Hypothalamus (tissue), 51 donors: Measurements from ENCODE around the gene CSTB.

Source experiments
- DNase-seq, 51 donors: peaks; one replicate each; lab custom pipeline; 2025; lab: John Stamatoyannopoulos, UW

CSTB gene

GRCh38 chr21:43733529-43734071 lies 42.5 kb downstream of the CSTB start:
- peak in 8 of 51 donors; percentile 16 to 70 (median 36) for DNase-seq

GRCh38 chr21:43733060-43733459 lies 43.0 kb downstream of the CSTB start:
- no peak for DNase-seq

- DNase-seq: peak in 22 of 51 donors; percentile 24 to 66 (median 40)
Measured at GRCh38 chr21:43731891-43732711, 44.0 kb downstream of the CSTB start.

GRCh38 chr21:43731476-43731875 lies 44.6 kb downstream of the CSTB start:
- DNase-seq: peak in 1 of 51 donors; percentile 59

- DNase-seq: peak; percentile 38 to 95 (median 85)
Measured at GRCh38 chr21:43728467-43729390, 47.4 kb downstream of the CSTB start.

GRCh38 chr21:43728154-43728466 lies 48.0 kb downstream of the CSTB start:
- DNase-seq: peak in 4 of 51 donors; percentile 48 to 61 (median 52)

GRCh38 chr21:43727519-43728153 lies 48.5 kb downstream of the CSTB start:
- DNase-seq: peak in 14 of 51 donors; percentile 25 to 62 (median 40)

- DNase-seq: peak in 3 of 51 donors; percentile 22 to 62 (median 33)
Measured at GRCh38 chr21:43726686-43727518, 49.2 kb downstream of the CSTB start.
